ENCODE data around the gene POLN. TPM values are rescaled to one million over a fixed set of nuclear protein-coding genes. Genes with fewer than 3 reads are reported as not detected.
A peak's percentile ranks its signal among the peaks of the same experiment; 100 is the strongest.
"Not testable (repeated sequence)": the region's sequence is repeated elsewhere in the genome, so short reads cannot be mapped to it uniquely, and the experiment has no call there.

Gene POLN
- total and polyA plus RNA-seq, 2 donors: 1.1 to 2.9 TPM

- peaks cover 6 to 22% of the 10 kb centered on the region in 2 donors for H3K36me3 ChIP-seq (ENCODE audit: control insufficient read depth in 2 of 2, insufficient read depth in 2 of 2, low read length in 1 of 2)
- H3K9me3 ChIP-seq (ENCODE audit: control insufficient read depth in 2 of 2, insufficient read depth in 1 of 2, low read length in 1 of 2): peaks cover 0 to 3% of the 10 kb centered on the region in 2 donors
- no peaks in the 10 kb centered on the region for H3K27me3 ChIP-seq (ENCODE audit: control insufficient read depth in 2 of 2, insufficient read depth in 1 of 2, low read length in 1 of 2)
- H3K27ac ChIP-seq (ENCODE audit: low read depth in 1 of 2, low read length in 1 of 2): no peak overlapping the region
- DNase-seq (ENCODE audit: low read depth in 6 of 9, low spot score in 9 of 9): peak in 1 of 9 donors; percentile 38
- H3K4me3 ChIP-seq (ENCODE audit: low read length in 2 of 2): no peak overlapping the region
- peaks cover 9 to 10% of the 10 kb centered on the region in 2 donors for H3K4me1 ChIP-seq (ENCODE audit: control insufficient read depth in 2 of 2, insufficient read depth in 2 of 2, low read length in 2 of 2)
- 44% methylated on average over 5 of the region's 5 CpGs for WGBS
Observed at GRCh38 chr4:2243681-2244380, 1.9 kb upstream of the POLN start.

- 4% methylated on average over 7 of the region's 7 CpGs for WGBS
- peak overlapping the region in 1 of 2 donors; percentile 79 for H3K27ac ChIP-seq (ENCODE audit: low read depth in 1 of 2, low read length in 1 of 2)
Observed at GRCh38 chr4:2241003-2241402, 918 bp downstream of the POLN start.

GRCh38 chr4:2236944-2237666 lies 4.8 kb downstream of the POLN start:
- no peak for DNase-seq (ENCODE audit: low read depth in 6 of 9, low spot score in 9 of 9)
- H3K27ac ChIP-seq (ENCODE audit: low read depth in 1 of 2, low read length in 1 of 2): no peak overlapping the region
- H3K36me3 ChIP-seq (ENCODE audit: control insufficient read depth in 2 of 2, insufficient read depth in 2 of 2, low read length in 1 of 2): peaks cover 7 to 25% of the 10 kb centered on the region in 2 donors
- H3K27me3 ChIP-seq (ENCODE audit: control insufficient read depth in 2 of 2, insufficient read depth in 1 of 2, low read length in 1 of 2): no peaks in the 10 kb centered on the region
- H3K9me3 ChIP-seq (ENCODE audit: control insufficient read depth in 2 of 2, insufficient read depth in 1 of 2, low read length in 1 of 2): no peaks in the 10 kb centered on the region
- H3K4me1 ChIP-seq (ENCODE audit: control insufficient read depth in 2 of 2, insufficient read depth in 2 of 2, low read length in 2 of 2): peaks cover 10 to 12% of the 10 kb centered on the region in 2 donors
- 84% methylated on average over 3 of the region's 3 CpGs for WGBS
- H3K4me3 ChIP-seq (ENCODE audit: low read length in 2 of 2): no peak overlapping the region

More at GRCh38 chr4:2241003-2241402, 918 bp downstream of the POLN start:
- Histone ChIP-seq H3K4me1 (ENCODE audit: control insufficient read depth in 2 of 2, insufficient read depth in 2 of 2, low read length in 2 of 2) (peaks cover 12 to 13% of the 10 kb centered on the region in 2 donors), H3K27me3 (ENCODE audit: control insufficient read depth in 2 of 2, insufficient read depth in 1 of 2, low read length in 1 of 2) (no peaks in the 10 kb centered on the region), H3K9me3 (ENCODE audit: control insufficient read depth in 2 of 2, insufficient read depth in 1 of 2, low read length in 1 of 2) (no peaks in the 10 kb centered on the region), H3K4me3 (ENCODE audit: low read length in 2 of 2) (peak overlapping the region; percentile 62 to 91), H3K36me3 (ENCODE audit: control insufficient read depth in 2 of 2, insufficient read depth in 2 of 2, low read length in 1 of 2) (peaks cover 3 to 7% of the 10 kb centered on the region in 2 donors)
- DNase-seq (ENCODE audit: low read depth in 6 of 9, low spot score in 9 of 9): no peak

- no peaks in the 10 kb centered on the region for H3K9me3 ChIP-seq (ENCODE audit: control insufficient read depth in 2 of 2, insufficient read depth in 1 of 2, low read length in 1 of 2)
- no peak overlapping the region for H3K4me3 ChIP-seq (ENCODE audit: low read length in 2 of 2)
- no peak for DNase-seq (ENCODE audit: low read depth in 6 of 9, low spot score in 9 of 9)
- H3K36me3 ChIP-seq (ENCODE audit: control insufficient read depth in 2 of 2, insufficient read depth in 2 of 2, low read length in 1 of 2): peaks cover 9 to 31% of the 10 kb centered on the region in 2 donors
- no peaks in the 10 kb centered on the region for H3K27me3 ChIP-seq (ENCODE audit: control insufficient read depth in 2 of 2, insufficient read depth in 1 of 2, low read length in 1 of 2)
- H3K27ac ChIP-seq (ENCODE audit: low read depth in 1 of 2, low read length in 1 of 2): no peak overlapping the region
- 97% methylated on average over 6 of the region's 6 CpGs for WGBS
- H3K4me1 ChIP-seq (ENCODE audit: control insufficient read depth in 2 of 2, insufficient read depth in 2 of 2, low read length in 2 of 2): no peaks in the 10 kb centered on the region
Observed at GRCh38 chr4:2231082-2231481, 10.8 kb downstream of the POLN start.

GRCh38 chr4:2226261-2226660 lies 15.7 kb downstream of the POLN start:
- Histone ChIP-seq H3K4me1 (ENCODE audit: control insufficient read depth in 2 of 2, insufficient read depth in 2 of 2, low read length in 2 of 2) (no peaks in the 10 kb centered on the region), H3K36me3 (ENCODE audit: control insufficient read depth in 2 of 2, insufficient read depth in 2 of 2, low read length in 1 of 2) (peaks cover 12 to 23% of the 10 kb centered on the region in 2 donors), H3K27me3 (ENCODE audit: control insufficient read depth in 2 of 2, insufficient read depth in 1 of 2, low read length in 1 of 2) (no peaks in the 10 kb centered on the region), H3K27ac (ENCODE audit: low read depth in 1 of 2, low read length in 1 of 2) (no peak overlapping the region), H3K9me3 (ENCODE audit: control insufficient read depth in 2 of 2, insufficient read depth in 1 of 2, low read length in 1 of 2) (no peaks in the 10 kb centered on the region), H3K4me3 (ENCODE audit: low read length in 2 of 2) (no peak overlapping the region)
- 96% methylated on average over 2 of the region's 2 CpGs for WGBS
- DNase-seq (ENCODE audit: low read depth in 6 of 9, low spot score in 9 of 9): no peak

- peaks cover 0 to 3% of the 10 kb centered on the region in 2 donors for H3K4me1 ChIP-seq (ENCODE audit: control insufficient read depth in 2 of 2, insufficient read depth in 2 of 2, low read length in 2 of 2)
- 94% methylated on average over 2 of the region's 2 CpGs for WGBS
- peaks cover 12 to 14% of the 10 kb centered on the region in 2 donors for H3K36me3 ChIP-seq (ENCODE audit: control insufficient read depth in 2 of 2, insufficient read depth in 2 of 2, low read length in 1 of 2)
- no peaks in the 10 kb centered on the region for H3K27me3 ChIP-seq (ENCODE audit: control insufficient read depth in 2 of 2, insufficient read depth in 1 of 2, low read length in 1 of 2)
- no peak for DNase-seq (ENCODE audit: low read depth in 6 of 9, low spot score in 9 of 9)
- no peak overlapping the region for H3K4me3 ChIP-seq (ENCODE audit: low read length in 2 of 2)
- H3K9me3 ChIP-seq (ENCODE audit: control insufficient read depth in 2 of 2, insufficient read depth in 1 of 2, low read length in 1 of 2): no peaks in the 10 kb centered on the region
- H3K27ac ChIP-seq (ENCODE audit: low read depth in 1 of 2, low read length in 1 of 2): no peak overlapping the region
Observed at GRCh38 chr4:2222838-2223237, 19.1 kb downstream of the POLN start.

- not testable (repeated sequence) for DNase-seq (ENCODE audit: low read depth in 6 of 9, low spot score in 9 of 9); H3K27me3 ChIP-seq (ENCODE audit: control insufficient read depth in 2 of 2, insufficient read depth in 1 of 2, low read length in 1 of 2); H3K27ac ChIP-seq (ENCODE audit: low read depth in 1 of 2, low read length in 1 of 2); H3K4me1 ChIP-seq (ENCODE audit: control insufficient read depth in 2 of 2, insufficient read depth in 2 of 2, low read length in 2 of 2); H3K4me3 ChIP-seq (ENCODE audit: low read length in 2 of 2); H3K9me3 ChIP-seq (ENCODE audit: control insufficient read depth in 2 of 2, insufficient read depth in 1 of 2, low read length in 1 of 2)
- peaks cover 7 to 10% of the 10 kb centered on the region in 2 donors for H3K36me3 ChIP-seq (ENCODE audit: control insufficient read depth in 2 of 2, insufficient read depth in 2 of 2, low read length in 1 of 2)
- WGBS: 93% methylated on average over 4 of the region's 4 CpGs
Observed at GRCh38 chr4:2221378-2221777, 20.5 kb downstream of the POLN start.

GRCh38 chr4:2220016-2220630 lies 21.8 kb downstream of the POLN start:
- Histone ChIP-seq H3K9me3 (ENCODE audit: control insufficient read depth in 2 of 2, insufficient read depth in 1 of 2, low read length in 1 of 2) (no peaks in the 10 kb centered on the region), H3K36me3 (ENCODE audit: control insufficient read depth in 2 of 2, insufficient read depth in 2 of 2, low read length in 1 of 2) (peaks cover 7 to 10% of the 10 kb centered on the region in 2 donors), H3K4me1 (ENCODE audit: control insufficient read depth in 2 of 2, insufficient read depth in 2 of 2, low read length in 2 of 2) (peaks cover 0 to 3% of the 10 kb centered on the region in 2 donors), H3K27ac (ENCODE audit: low read depth in 1 of 2, low read length in 1 of 2) (no peak overlapping the region), H3K27me3 (ENCODE audit: control insufficient read depth in 2 of 2, insufficient read depth in 1 of 2, low read length in 1 of 2) (no peaks in the 10 kb centered on the region), H3K4me3 (ENCODE audit: low read length in 2 of 2) (no peak overlapping the region)
- peak; percentile 52 to 89 (median 74) for DNase-seq (ENCODE audit: low read depth in 6 of 9, low spot score in 9 of 9)
- 17% methylated on average over 10 of the region's 10 CpGs for WGBS

- H3K27me3 ChIP-seq (ENCODE audit: control insufficient read depth in 2 of 2, insufficient read depth in 1 of 2, low read length in 1 of 2): no peaks in the 10 kb centered on the region
- H3K4me1 ChIP-seq (ENCODE audit: control insufficient read depth in 2 of 2, insufficient read depth in 2 of 2, low read length in 2 of 2): peaks cover 0 to 3% of the 10 kb centered on the region in 2 donors
- DNase-seq (ENCODE audit: low read depth in 6 of 9, low spot score in 9 of 9): no peak
- H3K36me3 ChIP-seq (ENCODE audit: control insufficient read depth in 2 of 2, insufficient read depth in 2 of 2, low read length in 1 of 2): peaks cover 7 to 10% of the 10 kb centered on the region in 2 donors
- H3K4me3 ChIP-seq (ENCODE audit: low read length in 2 of 2): no peak overlapping the region
- no peaks in the 10 kb centered on the region for H3K9me3 ChIP-seq (ENCODE audit: control insufficient read depth in 2 of 2, insufficient read depth in 1 of 2, low read length in 1 of 2)
- 97% methylated on average over 6 of the region's 6 CpGs for WGBS
- no peak overlapping the region for H3K27ac ChIP-seq (ENCODE audit: low read depth in 1 of 2, low read length in 1 of 2)
Observed at GRCh38 chr4:2219233-2219760, 22.6 kb downstream of the POLN start.

Measured in thymus (tissue), 11 donors.